H9 (cell line): ENCODE data around the gene MGAT5. TPM values are rescaled to one million over a fixed set of nuclear protein-coding genes. Genes with fewer than 3 reads are reported as not detected.

Experiments used
- DNase-seq: peaks from one replicate; pipeline ENCODE4 v3.0.0-alpha.2; 2017
- H2AFZ ChIP-seq: one replicate; pipeline ENCODE4 v1.6.1; 2013; ENCODE audit warnings: mild to moderate bottlenecking, low read length, control low read depth, moderate library complexity
- H2AK5ac ChIP-seq: 2 replicates; pipeline ENCODE4 v1.6.1; 2013; ENCODE audit warnings: low read length, control low read depth, mixed read lengths; ENCODE audit not compliant: insufficient read length
- H2BK120ac ChIP-seq: one replicate; pipeline ENCODE4 v1.6.1; 2013; ENCODE audit warnings: low read depth, mild to moderate bottlenecking, low read length, control low read depth, inconsistent platforms; ENCODE audit not compliant: poor library complexity, severe bottlenecking
- H2BK12ac ChIP-seq: 2 replicates; pipeline ENCODE4 v1.6.1; 2013; ENCODE audit warnings: low read length, control low read depth, mixed read lengths, low read depth; ENCODE audit not compliant: insufficient read length
- H2BK15ac ChIP-seq: 2 replicates; pipeline ENCODE4 v1.6.1; 2013; ENCODE audit warnings: low read depth, low read length, control low read depth
- H2BK20ac ChIP-seq: one replicate; pipeline ENCODE4 v1.6.1; 2013; ENCODE audit warnings: low read depth, mild to moderate bottlenecking, low read length, control low read depth, inconsistent platforms; ENCODE audit not compliant: poor library complexity, severe bottlenecking
- H2BK5ac ChIP-seq: 2 replicates; pipeline ENCODE4 v1.6.1; 2013; ENCODE audit warnings: low read length, control low read depth, mixed read lengths; ENCODE audit not compliant: insufficient read length
- H3K14ac ChIP-seq: 2 replicates; pipeline ENCODE4 v1.6.1; 2013; ENCODE audit warnings: low read length, control low read depth; ENCODE audit not compliant: insufficient read depth
- H3K18ac ChIP-seq: 2 replicates; pipeline ENCODE4 v1.6.1; 2013; ENCODE audit warnings: low read depth, mild to moderate bottlenecking, mixed read lengths, low read length, control low read depth; ENCODE audit not compliant: insufficient read length
- H3K23ac ChIP-seq: 2 replicates; pipeline ENCODE4 v1.6.1; 2013; ENCODE audit warnings: low read length, control low read depth, mixed read lengths, low read depth; ENCODE audit not compliant: insufficient read length
- H3K23me2 ChIP-seq: 2 replicates; pipeline ENCODE4 v1.6.1; 2013; ENCODE audit warnings: low read depth, mild to moderate bottlenecking, mixed read lengths, low read length, control low read depth; ENCODE audit not compliant: insufficient read length, poor library complexity, severe bottlenecking
- H3K27ac ChIP-seq: 2 replicates; pipeline ENCODE4 v1.5.1; 2013; ENCODE audit warnings: low read length, control low read depth, mixed read lengths, low read depth; ENCODE audit not compliant: insufficient read length
- H3K27me3 ChIP-seq: 2 replicates; pipeline ENCODE4 v1.6.1; 2013; ENCODE audit warnings: low read length, control low read depth, inconsistent platforms; ENCODE audit not compliant: insufficient read depth
- H3K4ac ChIP-seq: 2 replicates; pipeline ENCODE4 v1.6.1; 2013; ENCODE audit warnings: low read depth, mild to moderate bottlenecking, control low read depth, inconsistent platforms, low read length, moderate library complexity
- H3K4me1 ChIP-seq: 2 replicates; pipeline ENCODE4 v1.6.1; 2013; ENCODE audit warnings: low read length, control low read depth, inconsistent platforms; ENCODE audit not compliant: insufficient read depth
- H3K4me2 ChIP-seq: 2 replicates; pipeline ENCODE4 v1.6.1; 2013; ENCODE audit warnings: low read length, control low read depth, mixed read lengths; ENCODE audit not compliant: insufficient read length, insufficient read depth
- H3K56ac ChIP-seq: 2 replicates; pipeline ENCODE4 v1.6.1; 2013; ENCODE audit warnings: low read depth, mild to moderate bottlenecking, mixed read lengths, low read length, control low read depth; ENCODE audit not compliant: insufficient read length
- H3K79me1 ChIP-seq: 2 replicates; pipeline ENCODE4 v1.6.1; 2013; ENCODE audit warnings: low read depth, mild to moderate bottlenecking, moderate library complexity, low read length, control low read depth, inconsistent platforms; ENCODE audit not compliant: insufficient read depth, poor library complexity, severe bottlenecking
- H3K79me2 ChIP-seq: 2 replicates; pipeline ENCODE4 v1.6.1; 2013; ENCODE audit warnings: low read length, control low read depth, inconsistent platforms; ENCODE audit not compliant: insufficient read depth
- H3K9ac ChIP-seq: 2 replicates; pipeline ENCODE4 v1.6.1; 2013; ENCODE audit warnings: low read length, control low read depth, mixed read lengths; ENCODE audit not compliant: insufficient read length; ENCODE audit errors: extremely low read depth
- H3K9me3 ChIP-seq: one replicate; pipeline ENCODE4 v1.6.1; 2013; ENCODE audit warnings: low read depth, low read length, inconsistent platforms; ENCODE audit not compliant: control insufficient read depth
- H3T11ph ChIP-seq: one replicate; pipeline ENCODE4 v1.6.1; 2013; ENCODE audit warnings: mild to moderate bottlenecking, low read length, control low read depth, inconsistent platforms
- H4K20me1 ChIP-seq: one replicate; pipeline ENCODE4 v1.6.1; 2013; ENCODE audit not compliant: control insufficient read depth, insufficient read length, insufficient read depth
- H4K5ac ChIP-seq: 2 replicates; pipeline ENCODE4 v1.6.1; 2013; ENCODE audit warnings: low read depth, mild to moderate bottlenecking, mixed read lengths, low read length, control low read depth; ENCODE audit not compliant: insufficient read length
- H4K8ac ChIP-seq: replicated peaks from 2 replicates; pipeline ENCODE4 v1.6.1; 2013; ENCODE audit warnings: low read length, control low read depth, mixed read lengths, low read depth; ENCODE audit not compliant: insufficient read length
- H4K91ac ChIP-seq: 2 replicates; pipeline ENCODE4 v1.6.1; 2013; ENCODE audit warnings: low read depth, mild to moderate bottlenecking, moderate library complexity, mixed read lengths, low read length, control low read depth; ENCODE audit not compliant: insufficient read length
- H3K27ac Mint-ChIP-seq, 3 experiments: 2 replicates in 2 of 3; 3 replicates in 1 of 3; pipeline ENCODE4 v1.8.0; 2020 to 2021; ENCODE audit warnings: mixed read lengths in 3 of 3, mild to moderate bottlenecking in 1 of 3, moderate library complexity in 1 of 3
- H3K27me3 Mint-ChIP-seq: 2 replicates; pipeline ENCODE4 v1.8.0; 2021; ENCODE audit warnings: low read depth, mild to moderate bottlenecking, moderate library complexity, mixed read lengths
- H3K36me3 Mint-ChIP-seq, 3 experiments: 2 replicates in 2 of 3; 3 replicates in 1 of 3; pipeline ENCODE4 v1.8.0; 2020 to 2021; ENCODE audit warnings: low read depth in 3 of 3, mixed read lengths in 3 of 3; ENCODE audit not compliant: insufficient read depth in 1 of 3
- H3K4me1 Mint-ChIP-seq, 2 experiments: 2 replicates each; pipeline ENCODE4 v1.8.0; 2020; ENCODE audit warnings: mixed read lengths in 2 of 2
- H3K4me3 Mint-ChIP-seq, 2 experiments: 2 replicates in 1 of 2; 3 replicates in 1 of 2; pipeline ENCODE4 v1.8.0; 2020 to 2021; ENCODE audit warnings: mild to moderate bottlenecking in 2 of 2, mixed read lengths in 2 of 2, moderate library complexity in 1 of 2
- H3K9me3 Mint-ChIP-seq, 2 experiments: 2 replicates in 1 of 2; 3 replicates in 1 of 2; pipeline ENCODE4 v1.8.0; 2020; ENCODE audit warnings: mild to moderate bottlenecking in 2 of 2, mixed read lengths in 2 of 2, moderate library complexity in 1 of 2
- WGBS: extraction: QIAGEN DNeasy Blood & Tissue Kit; methylation state at CpG from one replicate; pipeline ENCODE4 v1.1.7; 2013; ENCODE audit warnings: missing lambda C conversion rate, low lambda C conversion rate, mixed read lengths; ENCODE audit not compliant: insufficient read length; ENCODE audit errors: extremely low coverage; 5-methylcytosine and 5-hydroxymethylcytosine counted together
- total RNA-seq: library from RNA; stranded (reverse); gene quantifications from 2 replicates; pipeline ENCODE4 v1.2.1, GENCODE V29; 2021
- TF ChIP-seq, protein P1 (sequence below): fragments of 200-600 bp; sonication (generic); conservative IDR thresholded peaks from 3 replicates; pipeline ENCODE4 v1.8.0; 2021; ENCODE audit warnings: antibody characterized with exemption, mild to moderate bottlenecking

MGAT5 gene
- total RNA-seq, 1 experiment from 2014 or later = 25.7 TPM

DNA sequence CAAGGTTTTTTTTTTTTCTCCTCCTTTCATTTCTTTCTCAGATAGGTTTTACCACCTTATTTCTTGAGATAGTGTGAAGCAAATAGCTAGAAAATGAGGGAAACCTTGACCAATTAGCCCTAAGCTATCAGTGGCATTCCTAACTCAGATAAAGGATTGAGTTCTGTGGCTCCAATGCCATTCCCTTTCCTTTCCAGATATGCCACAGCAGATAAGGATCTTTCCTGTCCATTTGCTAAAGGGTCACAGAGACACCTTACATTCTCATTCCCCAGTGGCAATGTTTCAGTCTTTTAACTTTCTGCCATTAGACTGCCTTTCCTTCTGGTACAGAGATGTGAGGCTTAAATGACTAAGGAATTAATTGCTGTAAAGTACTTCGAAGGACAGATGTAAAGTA lies 81.7 kb downstream of the MGAT5 start:
- Histone ChIP-seq H3K27me3 (no peaks in the 10 kb centered on the region), H4K8ac (no peak overlapping the region), H3K4ac (no peak overlapping the region), H3K4me1 (no peaks in the 10 kb centered on the region), H4K5ac (no peak overlapping the region), H3K79me2 (no peaks in the 10 kb centered on the region), H3K14ac (no peak overlapping the region), H4K91ac (no peak overlapping the region), H2BK120ac (no peak overlapping the region), H2BK12ac (no peak overlapping the region), H3K18ac (no peak overlapping the region), H3K4me2 (no peak overlapping the region), H3K9me3 (no peaks in the 10 kb centered on the region), H3K9ac (no peak overlapping the region), H2BK15ac (no peak overlapping the region), H2AK5ac (no peak overlapping the region), H2BK5ac (no peak overlapping the region), H3K27ac (no peak overlapping the region), H4K20me1 (no peaks in the 10 kb centered on the region), H3K23ac (no peak overlapping the region), H2AFZ (no peak overlapping the region), H2BK20ac (no peak overlapping the region), H3K23me2 (no peaks in the 10 kb centered on the region), H3K79me1 (no peaks in the 10 kb centered on the region), H3T11ph (no peak overlapping the region), H3K56ac (no peak overlapping the region)
- H3K27me3 Mint-ChIP-seq = no peaks in the 10 kb centered on the region
- no peak overlapping the region for H3K4me3 Mint-ChIP-seq
- TF ChIP-seq, protein P1, sequence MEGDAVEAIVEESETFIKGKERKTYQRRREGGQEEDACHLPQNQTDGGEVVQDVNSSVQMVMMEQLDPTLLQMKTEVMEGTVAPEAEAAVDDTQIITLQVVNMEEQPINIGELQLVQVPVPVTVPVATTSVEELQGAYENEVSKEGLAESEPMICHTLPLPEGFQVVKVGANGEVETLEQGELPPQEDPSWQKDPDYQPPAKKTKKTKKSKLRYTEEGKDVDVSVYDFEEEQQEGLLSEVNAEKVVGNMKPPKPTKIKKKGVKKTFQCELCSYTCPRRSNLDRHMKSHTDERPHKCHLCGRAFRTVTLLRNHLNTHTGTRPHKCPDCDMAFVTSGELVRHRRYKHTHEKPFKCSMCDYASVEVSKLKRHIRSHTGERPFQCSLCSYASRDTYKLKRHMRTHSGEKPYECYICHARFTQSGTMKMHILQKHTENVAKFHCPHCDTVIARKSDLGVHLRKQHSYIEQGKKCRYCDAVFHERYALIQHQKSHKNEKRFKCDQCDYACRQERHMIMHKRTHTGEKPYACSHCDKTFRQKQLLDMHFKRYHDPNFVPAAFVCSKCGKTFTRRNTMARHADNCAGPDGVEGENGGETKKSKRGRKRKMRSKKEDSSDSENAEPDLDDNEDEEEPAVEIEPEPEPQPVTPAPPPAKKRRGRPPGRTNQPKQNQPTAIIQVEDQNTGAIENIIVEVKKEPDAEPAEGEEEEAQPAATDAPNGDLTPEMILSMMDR = no peak
- no peak for DNase-seq
- no peaks in the 10 kb centered on the region for H3K4me1 Mint-ChIP-seq
- H3K9me3 Mint-ChIP-seq = peaks cover 6 to 7% of the 10 kb centered on the region in 2 experiments; a peak in 3 of 5 replicates
- no peak overlapping the region for H3K27ac Mint-ChIP-seq
- no CpG with 5 or more reads among the region's 1 CpG for WGBS
- H3K36me3 Mint-ChIP-seq = peaks cover 9 to 10% (median 9%) of the 10 kb centered on the region in 3 experiments
